Progenitor cell of endocrine pancreas (in vitro differentiated cells): Measurements from ENCODE around the gene NFIX. TPM values are rescaled to one million over a fixed set of nuclear protein-coding genes. Genes with fewer than 3 reads are reported as not detected.

Experiments used
- DNase-seq: peaks from one replicate; pipeline ENCODE4 v3.0.0; 2021; ENCODE audit warnings: low spot score; ENCODE audit not compliant: unreplicated experiment
- H3K27ac Mint-ChIP-seq: 2 replicates; pipeline ENCODE4 v1.8.0; 2021; ENCODE audit warnings: mild to moderate bottlenecking, moderate library complexity, mixed read lengths
- H3K27me3 Mint-ChIP-seq: 2 replicates; pipeline ENCODE4 v1.8.0; 2021; ENCODE audit warnings: mixed read lengths
- H3K36me3 Mint-ChIP-seq: 2 replicates; pipeline ENCODE4 v1.8.0; 2022; ENCODE audit warnings: mixed read lengths; ENCODE audit not compliant: insufficient read depth
- H3K4me1 Mint-ChIP-seq: 2 replicates; pipeline ENCODE4 v1.8.0; 2021; ENCODE audit warnings: low read depth, mixed read lengths
- H3K4me3 Mint-ChIP-seq: 2 replicates; pipeline ENCODE4 v1.8.0; 2021; ENCODE audit warnings: low read depth, mild to moderate bottlenecking, moderate library complexity, mixed read lengths
- H3K9me3 Mint-ChIP-seq: 2 replicates; pipeline ENCODE4 v1.8.0; 2021; ENCODE audit warnings: low read depth, mixed read lengths
- CTCF ChIP-seq: fragments of 200-600 bp; sonication (generic); IDR thresholded peaks from one replicate; pipeline ENCODE4 v1.5.0; 2021; ENCODE audit warnings: antibody characterized with exemption, mild to moderate bottlenecking; ENCODE audit not compliant: unreplicated experiment
- total RNA-seq: library from RNA; stranded (reverse); gene quantifications from 2 replicates; pipeline ENCODE4 v1.2.1, GENCODE V29; 2021

NFIX gene
- total RNA-seq, 1 donor from 2014 or later, result 0.46 TPM

GRCh38 chr19:13089139-13089856 is 94.0 kb downstream of the NFIX start:
- Mint-ChIP-seq H3K36me3 (no peaks in the 10 kb centered on the region), H3K9me3 (no peaks in the 10 kb centered on the region), H3K4me3 (no peak overlapping the region), H3K27me3 (peaks cover 78% of the 10 kb centered on the region), H3K4me1 (peaks cover 2% of the 10 kb centered on the region), H3K27ac (no peak overlapping the region)
- TF ChIP-seq CTCF, result peak; percentile 59
- no peak for DNase-seq

GRCh38 chr19:13089857-13090507 is 94.7 kb downstream of the NFIX start:
- Mint-ChIP-seq H3K27ac (peak overlapping the region; percentile 13), H3K36me3 (no peaks in the 10 kb centered on the region), H3K27me3 (peaks cover 80% of the 10 kb centered on the region), H3K9me3 (no peaks in the 10 kb centered on the region), H3K4me1 (peaks cover 2% of the 10 kb centered on the region), H3K4me3 (no peak overlapping the region)
- TF ChIP-seq CTCF, result no peak
- DNase-seq, result no peak

DNA sequence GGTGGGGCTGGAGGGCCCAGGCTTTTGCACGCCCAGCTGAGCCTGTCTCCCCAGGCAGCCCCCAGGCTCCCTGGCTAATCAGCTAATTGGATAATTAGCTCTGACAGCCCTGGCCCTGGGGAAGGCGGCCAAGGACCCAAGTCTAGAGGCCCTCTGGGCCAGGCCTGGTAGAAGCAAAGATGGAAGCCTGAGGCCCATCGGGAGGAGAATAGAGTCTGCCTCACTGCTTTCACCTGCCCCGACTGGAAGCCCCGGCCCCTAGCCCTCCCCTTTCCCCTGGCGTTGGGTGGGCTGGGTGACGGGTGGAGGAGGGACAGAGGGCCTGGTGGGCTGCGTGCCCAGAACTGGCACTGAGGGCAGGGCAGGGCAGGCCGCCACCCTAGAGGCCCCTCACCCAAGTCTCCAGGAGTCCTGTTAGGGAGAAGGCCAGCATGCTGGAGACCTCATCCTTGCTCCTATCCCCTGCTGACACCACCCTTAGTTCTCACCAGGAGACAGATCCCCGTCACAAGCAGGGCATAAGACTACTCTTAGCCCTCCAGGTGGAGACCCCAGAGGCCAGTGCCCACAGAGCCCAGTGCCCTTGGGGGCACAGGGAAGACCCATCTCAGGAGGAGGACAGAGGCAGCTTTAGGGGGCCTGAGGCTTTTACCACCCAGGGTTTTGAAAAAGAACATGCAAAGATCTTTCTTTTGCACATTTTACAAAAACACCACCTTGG is 95.4 kb downstream of the NFIX start:
- H3K4me3 Mint-ChIP-seq, result no peak overlapping the region
- no peak overlapping the region for H3K27ac Mint-ChIP-seq
- TF ChIP-seq CTCF, result no peak
- H3K4me1 Mint-ChIP-seq, result peaks cover 2% of the 10 kb centered on the region
- H3K9me3 Mint-ChIP-seq, result no peaks in the 10 kb centered on the region
- H3K27me3 Mint-ChIP-seq, result peaks cover 75% of the 10 kb centered on the region
- no peaks in the 10 kb centered on the region for H3K36me3 Mint-ChIP-seq
- no peak for DNase-seq

DNA sequence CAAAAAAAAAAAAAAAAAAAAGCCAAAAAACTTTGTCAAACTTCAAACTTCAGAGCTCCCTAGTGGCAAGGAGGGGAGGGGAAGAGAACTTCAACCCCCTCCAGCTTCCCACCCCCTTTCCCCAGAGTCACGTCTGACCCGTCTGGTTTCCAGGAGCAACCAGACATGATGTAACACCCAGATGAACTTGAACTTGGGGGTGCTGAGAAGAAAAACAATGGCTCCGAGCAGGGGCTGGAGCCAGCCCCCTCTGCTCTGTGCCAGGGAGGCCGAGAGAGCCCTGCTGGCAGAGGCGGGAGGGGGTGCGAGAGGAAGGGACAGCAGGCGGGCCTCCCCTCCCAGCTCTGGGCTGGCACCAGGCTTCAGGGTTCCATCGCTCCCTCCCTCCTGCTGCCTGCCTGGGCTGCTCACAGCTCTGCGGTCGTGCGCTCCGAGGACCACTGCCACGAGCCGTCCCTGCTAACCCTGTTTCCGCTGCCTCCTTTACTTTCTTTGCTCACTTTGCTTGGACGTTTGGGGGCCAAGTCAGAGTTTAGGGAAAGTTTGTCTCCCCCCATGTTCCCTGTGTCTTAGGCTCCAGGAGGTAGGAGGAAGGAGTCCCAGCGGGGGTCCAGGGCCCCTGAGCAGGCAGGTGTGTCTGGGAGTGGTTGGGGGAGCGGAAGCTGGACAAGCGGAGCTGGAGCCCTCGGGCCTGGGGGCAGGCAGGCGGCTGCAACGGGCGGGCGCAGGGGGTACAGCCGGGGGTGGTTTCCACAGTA is 96.3 kb downstream of the NFIX start:
- no peak for DNase-seq
- H3K27ac Mint-ChIP-seq, result no peak overlapping the region

More for the DNA sequence above, 96.3 kb downstream of the NFIX start:
- H3K9me3 Mint-ChIP-seq, result no peaks in the 10 kb centered on the region
- H3K27me3 Mint-ChIP-seq, result peaks cover 73% of the 10 kb centered on the region
- no peak for TF ChIP-seq CTCF
- H3K4me1 Mint-ChIP-seq, result peaks cover 5% of the 10 kb centered on the region
- no peaks in the 10 kb centered on the region for H3K36me3 Mint-ChIP-seq
- H3K4me3 Mint-ChIP-seq, result no peak overlapping the region
